Rectal smooth muscle tissue (tissue), 1 donor: ENCODE data around the gene PCSK6.
"Not testable (repeated sequence)": the region's sequence is repeated elsewhere in the genome, so short reads cannot be mapped to it uniquely, and the experiment has no call there.

Experiments
- H3K27ac ChIP-seq: one replicate; pipeline ENCODE4 v1.7.0; 2013; ENCODE audit warnings: low read depth, low read length, inconsistent platforms
- H3K27me3 ChIP-seq: one replicate; pipeline ENCODE4 v1.7.0; 2013; ENCODE audit warnings: low read length; ENCODE audit not compliant: control insufficient read depth, insufficient read depth
- H3K36me3 ChIP-seq: one replicate; pipeline ENCODE4 v1.7.0; 2013; ENCODE audit warnings: low read length; ENCODE audit not compliant: control insufficient read depth, insufficient read depth
- H3K4me1 ChIP-seq: one replicate; pipeline ENCODE4 v1.7.0; 2013; ENCODE audit warnings: low read length; ENCODE audit not compliant: control insufficient read depth, insufficient read depth
- H3K4me3 ChIP-seq: one replicate; pipeline ENCODE4 v1.7.0; 2013; ENCODE audit warnings: low read length
- H3K9ac ChIP-seq: one replicate; pipeline ENCODE4 v1.7.0; 2013; ENCODE audit warnings: low read length

Gene PCSK6

GRCh38 chr15:101407966-101408775 lies 81.3 kb downstream of the PCSK6 start:
- no peak overlapping the region for H3K9ac ChIP-seq
- no peaks in the 10 kb centered on the region for H3K36me3 ChIP-seq
- H3K4me1 ChIP-seq: no peaks in the 10 kb centered on the region

GRCh38 chr15:101407439-101407838 lies 82.1 kb downstream of the PCSK6 start:
- H3K27ac ChIP-seq: no peak overlapping the region
- no peaks in the 10 kb centered on the region for H3K4me1 ChIP-seq
- no peaks in the 10 kb centered on the region for H3K36me3 ChIP-seq

More at GRCh38 chr15:101407966-101408775, 81.3 kb downstream of the PCSK6 start:
- Histone ChIP-seq H3K27ac (no peak overlapping the region), H3K27me3 (no peaks in the 10 kb centered on the region), H3K4me3 (no peak overlapping the region)

DNA sequence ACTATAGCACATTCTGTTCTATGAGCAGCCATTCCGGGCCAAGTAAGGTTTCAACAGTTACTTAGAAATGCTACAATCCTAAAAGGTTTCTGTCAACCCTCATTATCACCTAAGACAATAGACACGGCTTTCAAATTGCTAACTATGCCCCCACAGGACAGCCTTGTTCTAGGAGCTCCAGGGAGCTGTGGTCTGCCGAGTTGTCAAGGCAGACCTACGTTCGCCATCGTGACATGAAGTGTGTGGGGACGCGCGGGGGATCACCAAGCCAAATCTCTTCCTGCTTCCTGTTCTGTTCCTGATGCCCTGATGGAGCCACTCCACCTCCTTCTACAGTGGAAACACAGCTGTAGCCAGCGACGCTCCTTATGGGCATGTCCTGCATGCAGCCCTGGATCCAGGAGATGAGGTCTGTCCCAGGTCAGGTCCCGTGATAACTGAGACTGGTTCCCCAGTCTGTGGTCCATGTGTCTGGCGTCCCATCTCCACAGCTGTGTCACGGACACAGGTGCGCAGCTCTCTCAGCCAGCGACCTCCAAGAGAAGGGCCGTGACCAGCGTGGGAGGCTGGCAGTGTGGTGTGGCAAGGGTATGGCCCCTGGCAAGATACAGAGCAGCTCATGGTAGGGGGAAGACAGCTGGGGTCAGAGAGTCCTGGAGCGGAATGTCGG lies 82.8 kb downstream of the PCSK6 start:
- Histone ChIP-seq H3K27ac (no peak overlapping the region), H3K9ac (no peak overlapping the region), H3K36me3 (no peaks in the 10 kb centered on the region), H3K27me3 (no peaks in the 10 kb centered on the region), H3K4me1 (no peaks in the 10 kb centered on the region), H3K4me3 (no peak overlapping the region)

More at GRCh38 chr15:101407439-101407838, 82.1 kb downstream of the PCSK6 start:
- no peak overlapping the region for H3K9ac ChIP-seq
- no peak overlapping the region for H3K4me3 ChIP-seq
- H3K27me3 ChIP-seq: no peaks in the 10 kb centered on the region

GRCh38 chr15:101406036-101406435 lies 83.5 kb downstream of the PCSK6 start:
- no peaks in the 10 kb centered on the region for H3K4me1 ChIP-seq
- H3K4me3 ChIP-seq: no peak overlapping the region
- no peaks in the 10 kb centered on the region for H3K36me3 ChIP-seq
- no peak overlapping the region for H3K9ac ChIP-seq
- no peaks in the 10 kb centered on the region for H3K27me3 ChIP-seq
- H3K27ac ChIP-seq: no peak overlapping the region

DNA sequence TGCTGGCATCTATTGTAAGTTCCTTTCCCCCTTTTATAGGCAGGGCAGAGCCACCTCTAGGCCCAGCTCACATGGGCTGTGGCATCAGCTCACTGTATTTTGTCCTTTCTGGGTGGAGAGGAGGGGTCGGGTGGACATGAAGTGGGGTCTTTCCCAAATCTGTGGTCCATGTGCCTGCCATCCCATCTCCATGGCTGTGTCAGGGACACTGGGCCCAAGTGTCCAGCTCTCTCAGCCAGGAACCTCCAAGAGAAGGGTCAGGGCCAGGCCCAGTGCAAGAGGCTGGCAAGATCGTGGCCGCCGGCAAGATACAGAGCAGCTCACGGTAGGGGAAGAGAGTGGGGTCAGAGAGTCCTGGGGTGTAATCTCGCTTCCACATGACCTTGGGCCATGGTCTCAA lies 85.3 kb downstream of the PCSK6 start:
- Histone ChIP-seq H3K4me1 (no peaks in the 10 kb centered on the region), H3K4me3 (no peak overlapping the region), H3K36me3 (no peaks in the 10 kb centered on the region)

GRCh38 chr15:101402883-101403282 lies 86.6 kb downstream of the PCSK6 start:
- not testable (repeated sequence) for H3K4me1 ChIP-seq, H3K36me3 ChIP-seq, H3K9ac ChIP-seq, H3K27me3 ChIP-seq, H3K4me3 ChIP-seq, H3K27ac ChIP-seq

More for the DNA sequence above, 85.3 kb downstream of the PCSK6 start:
- no peak overlapping the region for H3K27ac ChIP-seq
- H3K9ac ChIP-seq: no peak overlapping the region
- no peaks in the 10 kb centered on the region for H3K27me3 ChIP-seq

GRCh38 chr15:101401286-101401685 lies 88.2 kb downstream of the PCSK6 start:
- Histone ChIP-seq H3K27me3 (no peaks in the 10 kb centered on the region), H3K4me1 (no peaks in the 10 kb centered on the region), H3K4me3 (no peak overlapping the region), H3K36me3 (no peaks in the 10 kb centered on the region), H3K9ac (no peak overlapping the region), H3K27ac (no peak overlapping the region)

GRCh38 chr15:101399431-101399830 lies 90.1 kb downstream of the PCSK6 start:
- Histone ChIP-seq H3K4me3 (no peak overlapping the region), H3K36me3 (no peaks in the 10 kb centered on the region), H3K27me3 (no peaks in the 10 kb centered on the region), H3K9ac (no peak overlapping the region), H3K27ac (no peak overlapping the region), H3K4me1 (no peaks in the 10 kb centered on the region)

DNA sequence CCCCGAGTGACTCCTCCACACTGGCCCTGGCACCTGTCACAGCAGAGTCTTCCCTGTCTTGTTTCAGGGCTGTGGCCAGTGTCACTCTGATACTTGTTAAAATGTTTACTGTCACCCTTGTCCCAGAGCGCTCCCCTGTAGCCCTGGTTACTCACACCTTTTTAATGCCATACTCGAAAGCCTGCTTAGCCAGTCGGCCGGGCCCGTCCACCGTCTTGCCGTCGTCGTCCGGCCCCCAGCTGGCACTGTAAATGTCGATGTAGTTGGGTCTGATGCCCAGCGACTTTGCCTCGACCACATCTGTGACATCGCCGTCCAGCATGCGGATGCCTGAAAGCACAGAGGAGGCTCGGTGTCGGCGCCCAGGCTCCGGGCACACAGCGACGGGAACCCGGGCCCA lies 91.3 kb downstream of the PCSK6 start:
- Histone ChIP-seq H3K27ac (no peak overlapping the region), H3K9ac (no peak overlapping the region), H3K36me3 (no peaks in the 10 kb centered on the region), H3K4me3 (no peak overlapping the region), H3K4me1 (no peaks in the 10 kb centered on the region), H3K27me3 (no peaks in the 10 kb centered on the region)

DNA sequence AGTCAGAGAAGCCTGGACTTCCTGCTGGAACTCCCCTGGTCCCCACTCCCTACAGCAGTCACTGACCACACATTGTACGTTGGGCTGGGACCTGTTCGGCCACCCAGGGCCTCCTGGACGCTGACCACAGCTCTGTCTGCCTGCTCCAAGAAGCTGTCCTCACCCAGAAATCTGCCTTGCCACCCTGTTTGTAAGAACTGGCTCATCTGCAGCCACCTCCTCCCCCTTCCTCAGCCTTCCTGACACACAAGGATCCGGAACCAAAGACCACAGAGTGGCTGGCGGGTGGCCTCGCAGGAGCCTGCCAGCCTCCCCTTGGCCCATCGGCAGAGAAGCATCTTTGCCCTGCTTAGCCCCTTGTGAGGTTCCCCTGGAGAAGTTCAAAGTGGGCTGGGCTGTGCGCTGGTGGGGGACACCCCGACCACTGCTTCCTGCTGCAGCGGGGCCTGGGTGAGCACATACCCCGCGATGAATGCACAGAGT lies 91.9 kb downstream of the PCSK6 start:
- no peaks in the 10 kb centered on the region for H3K27me3 ChIP-seq

GRCh38 chr15:101396484-101397261 lies 92.8 kb downstream of the PCSK6 start:
- H3K27me3 ChIP-seq: no peaks in the 10 kb centered on the region
- H3K4me3 ChIP-seq: no peak overlapping the region
- no peaks in the 10 kb centered on the region for H3K4me1 ChIP-seq
- H3K9ac ChIP-seq: no peak overlapping the region
- no peaks in the 10 kb centered on the region for H3K36me3 ChIP-seq
- no peak overlapping the region for H3K27ac ChIP-seq

More for the DNA sequence above, 91.9 kb downstream of the PCSK6 start:
- H3K27ac ChIP-seq: no peak overlapping the region
- no peak overlapping the region for H3K9ac ChIP-seq
- H3K36me3 ChIP-seq: no peaks in the 10 kb centered on the region
- H3K4me3 ChIP-seq: no peak overlapping the region
- no peaks in the 10 kb centered on the region for H3K4me1 ChIP-seq

DNA sequence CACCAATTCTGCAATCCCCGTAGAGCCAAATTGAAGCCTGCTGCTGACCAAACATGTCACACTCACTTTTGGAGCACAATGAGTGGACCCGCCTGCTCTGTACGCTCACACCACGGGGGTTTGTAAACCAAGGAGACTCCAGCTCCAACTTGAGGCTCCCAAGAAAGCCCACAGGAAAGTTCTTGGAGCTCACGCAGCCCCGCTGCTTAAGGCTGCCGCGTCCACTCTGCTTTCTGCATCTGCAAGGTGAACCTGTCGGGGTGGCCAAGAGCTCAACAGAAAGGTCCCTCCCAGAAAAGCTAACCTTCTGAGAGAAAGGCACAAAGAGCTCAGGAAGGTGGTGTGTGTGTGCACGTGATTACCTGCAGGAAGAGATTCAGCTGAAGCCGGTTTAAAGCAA lies 94.9 kb downstream of the PCSK6 start:
- H3K27me3 ChIP-seq: no peaks in the 10 kb centered on the region
- H3K4me1 ChIP-seq: no peaks in the 10 kb centered on the region
- no peaks in the 10 kb centered on the region for H3K36me3 ChIP-seq
- no peak overlapping the region for H3K4me3 ChIP-seq
- H3K9ac ChIP-seq: no peak overlapping the region
- no peak overlapping the region for H3K27ac ChIP-seq
